H9 (cell line): ENCODE data around the gene COA5. TPM values are rescaled to one million over a fixed set of nuclear protein-coding genes. Genes with fewer than 3 reads are reported as not detected.

ENCODE experiments used
- DNase-seq: peaks from one replicate; pipeline ENCODE4 v3.0.0-alpha.2; 2017
- H2AFZ ChIP-seq: one replicate; pipeline ENCODE4 v1.6.1; 2013; ENCODE audit warnings: mild to moderate bottlenecking, low read length, control low read depth, moderate library complexity
- H2AK5ac ChIP-seq: 2 replicates; pipeline ENCODE4 v1.6.1; 2013; ENCODE audit warnings: low read length, control low read depth, mixed read lengths; ENCODE audit not compliant: insufficient read length
- H2BK120ac ChIP-seq: one replicate; pipeline ENCODE4 v1.6.1; 2013; ENCODE audit warnings: low read depth, mild to moderate bottlenecking, low read length, control low read depth, inconsistent platforms; ENCODE audit not compliant: poor library complexity, severe bottlenecking
- H2BK12ac ChIP-seq: 2 replicates; pipeline ENCODE4 v1.6.1; 2013; ENCODE audit warnings: low read length, control low read depth, mixed read lengths, low read depth; ENCODE audit not compliant: insufficient read length
- H2BK15ac ChIP-seq: 2 replicates; pipeline ENCODE4 v1.6.1; 2013; ENCODE audit warnings: low read depth, low read length, control low read depth
- H2BK20ac ChIP-seq: one replicate; pipeline ENCODE4 v1.6.1; 2013; ENCODE audit warnings: low read depth, mild to moderate bottlenecking, low read length, control low read depth, inconsistent platforms; ENCODE audit not compliant: poor library complexity, severe bottlenecking
- H2BK5ac ChIP-seq: 2 replicates; pipeline ENCODE4 v1.6.1; 2013; ENCODE audit warnings: low read length, control low read depth, mixed read lengths; ENCODE audit not compliant: insufficient read length
- H3K14ac ChIP-seq: 2 replicates; pipeline ENCODE4 v1.6.1; 2013; ENCODE audit warnings: low read length, control low read depth; ENCODE audit not compliant: insufficient read depth
- H3K18ac ChIP-seq: 2 replicates; pipeline ENCODE4 v1.6.1; 2013; ENCODE audit warnings: low read depth, mild to moderate bottlenecking, mixed read lengths, low read length, control low read depth; ENCODE audit not compliant: insufficient read length
- H3K23ac ChIP-seq: 2 replicates; pipeline ENCODE4 v1.6.1; 2013; ENCODE audit warnings: low read length, control low read depth, mixed read lengths, low read depth; ENCODE audit not compliant: insufficient read length
- H3K23me2 ChIP-seq: 2 replicates; pipeline ENCODE4 v1.6.1; 2013; ENCODE audit warnings: low read depth, mild to moderate bottlenecking, mixed read lengths, low read length, control low read depth; ENCODE audit not compliant: insufficient read length, poor library complexity, severe bottlenecking
- H3K27ac ChIP-seq: 2 replicates; pipeline ENCODE4 v1.5.1; 2013; ENCODE audit warnings: low read length, control low read depth, mixed read lengths, low read depth; ENCODE audit not compliant: insufficient read length
- H3K27me3 ChIP-seq: 2 replicates; pipeline ENCODE4 v1.6.1; 2013; ENCODE audit warnings: low read length, control low read depth, inconsistent platforms; ENCODE audit not compliant: insufficient read depth
- H3K4ac ChIP-seq: 2 replicates; pipeline ENCODE4 v1.6.1; 2013; ENCODE audit warnings: low read depth, mild to moderate bottlenecking, control low read depth, inconsistent platforms, low read length, moderate library complexity
- H3K4me1 ChIP-seq: 2 replicates; pipeline ENCODE4 v1.6.1; 2013; ENCODE audit warnings: low read length, control low read depth, inconsistent platforms; ENCODE audit not compliant: insufficient read depth
- H3K4me2 ChIP-seq: 2 replicates; pipeline ENCODE4 v1.6.1; 2013; ENCODE audit warnings: low read length, control low read depth, mixed read lengths; ENCODE audit not compliant: insufficient read length, insufficient read depth
- H3K56ac ChIP-seq: 2 replicates; pipeline ENCODE4 v1.6.1; 2013; ENCODE audit warnings: low read depth, mild to moderate bottlenecking, mixed read lengths, low read length, control low read depth; ENCODE audit not compliant: insufficient read length
- H3K79me1 ChIP-seq: 2 replicates; pipeline ENCODE4 v1.6.1; 2013; ENCODE audit warnings: low read depth, mild to moderate bottlenecking, moderate library complexity, low read length, control low read depth, inconsistent platforms; ENCODE audit not compliant: insufficient read depth, poor library complexity, severe bottlenecking
- H3K79me2 ChIP-seq: 2 replicates; pipeline ENCODE4 v1.6.1; 2013; ENCODE audit warnings: low read length, control low read depth, inconsistent platforms; ENCODE audit not compliant: insufficient read depth
- H3K9ac ChIP-seq: 2 replicates; pipeline ENCODE4 v1.6.1; 2013; ENCODE audit warnings: low read length, control low read depth, mixed read lengths; ENCODE audit not compliant: insufficient read length; ENCODE audit errors: extremely low read depth
- H3K9me3 ChIP-seq: one replicate; pipeline ENCODE4 v1.6.1; 2013; ENCODE audit warnings: low read depth, low read length, inconsistent platforms; ENCODE audit not compliant: control insufficient read depth
- H3T11ph ChIP-seq: one replicate; pipeline ENCODE4 v1.6.1; 2013; ENCODE audit warnings: mild to moderate bottlenecking, low read length, control low read depth, inconsistent platforms
- H4K20me1 ChIP-seq: one replicate; pipeline ENCODE4 v1.6.1; 2013; ENCODE audit not compliant: control insufficient read depth, insufficient read length, insufficient read depth
- H4K5ac ChIP-seq: 2 replicates; pipeline ENCODE4 v1.6.1; 2013; ENCODE audit warnings: low read depth, mild to moderate bottlenecking, mixed read lengths, low read length, control low read depth; ENCODE audit not compliant: insufficient read length
- H4K8ac ChIP-seq: replicated peaks from 2 replicates; pipeline ENCODE4 v1.6.1; 2013; ENCODE audit warnings: low read length, control low read depth, mixed read lengths, low read depth; ENCODE audit not compliant: insufficient read length
- H4K91ac ChIP-seq: 2 replicates; pipeline ENCODE4 v1.6.1; 2013; ENCODE audit warnings: low read depth, mild to moderate bottlenecking, moderate library complexity, mixed read lengths, low read length, control low read depth; ENCODE audit not compliant: insufficient read length
- H3K27ac Mint-ChIP-seq, 3 experiments: 2 replicates in 2 of 3; 3 replicates in 1 of 3; pipeline ENCODE4 v1.8.0; 2020 to 2021; ENCODE audit warnings: mixed read lengths in 3 of 3, mild to moderate bottlenecking in 1 of 3, moderate library complexity in 1 of 3
- H3K27me3 Mint-ChIP-seq: 2 replicates; pipeline ENCODE4 v1.8.0; 2021; ENCODE audit warnings: low read depth, mild to moderate bottlenecking, moderate library complexity, mixed read lengths
- H3K36me3 Mint-ChIP-seq, 3 experiments: 2 replicates in 2 of 3; 3 replicates in 1 of 3; pipeline ENCODE4 v1.8.0; 2020 to 2021; ENCODE audit warnings: low read depth in 3 of 3, mixed read lengths in 3 of 3; ENCODE audit not compliant: insufficient read depth in 1 of 3
- H3K4me1 Mint-ChIP-seq, 2 experiments: 2 replicates each; pipeline ENCODE4 v1.8.0; 2020; ENCODE audit warnings: mixed read lengths in 2 of 2
- H3K4me3 Mint-ChIP-seq, 2 experiments: 2 replicates in 1 of 2; 3 replicates in 1 of 2; pipeline ENCODE4 v1.8.0; 2020 to 2021; ENCODE audit warnings: mild to moderate bottlenecking in 2 of 2, mixed read lengths in 2 of 2, moderate library complexity in 1 of 2
- H3K9me3 Mint-ChIP-seq, 2 experiments: 2 replicates in 1 of 2; 3 replicates in 1 of 2; pipeline ENCODE4 v1.8.0; 2020; ENCODE audit warnings: mild to moderate bottlenecking in 2 of 2, mixed read lengths in 2 of 2, moderate library complexity in 1 of 2
- WGBS: extraction: QIAGEN DNeasy Blood & Tissue Kit; methylation state at CpG from one replicate; pipeline ENCODE4 v1.1.7; 2013; ENCODE audit warnings: missing lambda C conversion rate, low lambda C conversion rate, mixed read lengths; ENCODE audit not compliant: insufficient read length; ENCODE audit errors: extremely low coverage; 5-methylcytosine and 5-hydroxymethylcytosine counted together
- total RNA-seq: library from RNA; stranded (reverse); gene quantifications from 2 replicates; pipeline ENCODE4 v1.2.1, GENCODE V29; 2021
- TF ChIP-seq, protein P1 (sequence below): fragments of 200-600 bp; sonication (generic); conservative IDR thresholded peaks from 3 replicates; pipeline ENCODE4 v1.8.0; 2021; ENCODE audit warnings: antibody characterized with exemption, mild to moderate bottlenecking

The COA5 gene
- total RNA-seq, 1 experiment from 2014 or later, result 23.6 TPM

- H3K9me3 ChIP-seq, result no peaks in the 10 kb centered on the region
- no peak overlapping the region for H4K5ac ChIP-seq
- no peaks in the 10 kb centered on the region for H3K27me3 ChIP-seq
- no peak overlapping the region for H2BK120ac ChIP-seq
- no peak overlapping the region for H3K4ac ChIP-seq
- H3T11ph ChIP-seq, result no peak overlapping the region
- no peak overlapping the region for H3K4me3 Mint-ChIP-seq
- no peak overlapping the region for H2BK5ac ChIP-seq
- H2AK5ac ChIP-seq, result no peak overlapping the region
- no peaks in the 10 kb centered on the region for H4K20me1 ChIP-seq
- no peak overlapping the region for H3K18ac ChIP-seq
- H4K91ac ChIP-seq, result no peak overlapping the region
- H3K4me1 ChIP-seq, result no peaks in the 10 kb centered on the region
- DNase-seq, result no peak
- no peak overlapping the region for H2AFZ ChIP-seq
- no peak overlapping the region for H3K9ac ChIP-seq
- H2BK15ac ChIP-seq, result no peak overlapping the region
- no peaks in the 10 kb centered on the region for H3K27me3 Mint-ChIP-seq
- H2BK12ac ChIP-seq, result no peak overlapping the region
- no peaks in the 10 kb centered on the region for H3K9me3 Mint-ChIP-seq
- H3K79me1 ChIP-seq, result no peaks in the 10 kb centered on the region
- peak overlapping the region in 2 of 3 experiments; percentile 44 to 87; a peak in 3 of 7 replicates for H3K27ac Mint-ChIP-seq
- H3K56ac ChIP-seq, result no peak overlapping the region
- no peak overlapping the region for H4K8ac ChIP-seq
- no peak overlapping the region for H3K23ac ChIP-seq
- H3K4me2 ChIP-seq, result no peak overlapping the region
- TF ChIP-seq, protein P1, sequence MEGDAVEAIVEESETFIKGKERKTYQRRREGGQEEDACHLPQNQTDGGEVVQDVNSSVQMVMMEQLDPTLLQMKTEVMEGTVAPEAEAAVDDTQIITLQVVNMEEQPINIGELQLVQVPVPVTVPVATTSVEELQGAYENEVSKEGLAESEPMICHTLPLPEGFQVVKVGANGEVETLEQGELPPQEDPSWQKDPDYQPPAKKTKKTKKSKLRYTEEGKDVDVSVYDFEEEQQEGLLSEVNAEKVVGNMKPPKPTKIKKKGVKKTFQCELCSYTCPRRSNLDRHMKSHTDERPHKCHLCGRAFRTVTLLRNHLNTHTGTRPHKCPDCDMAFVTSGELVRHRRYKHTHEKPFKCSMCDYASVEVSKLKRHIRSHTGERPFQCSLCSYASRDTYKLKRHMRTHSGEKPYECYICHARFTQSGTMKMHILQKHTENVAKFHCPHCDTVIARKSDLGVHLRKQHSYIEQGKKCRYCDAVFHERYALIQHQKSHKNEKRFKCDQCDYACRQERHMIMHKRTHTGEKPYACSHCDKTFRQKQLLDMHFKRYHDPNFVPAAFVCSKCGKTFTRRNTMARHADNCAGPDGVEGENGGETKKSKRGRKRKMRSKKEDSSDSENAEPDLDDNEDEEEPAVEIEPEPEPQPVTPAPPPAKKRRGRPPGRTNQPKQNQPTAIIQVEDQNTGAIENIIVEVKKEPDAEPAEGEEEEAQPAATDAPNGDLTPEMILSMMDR, result no peak
- WGBS, result no CpG with 5 or more reads among the region's 22 CpGs
- no peak overlapping the region for H3K14ac ChIP-seq
- H3K36me3 Mint-ChIP-seq, result peaks cover 2 to 61% (median 35%) of the 10 kb centered on the region in 3 experiments; a peak in 6 of 7 replicates
- H3K27ac ChIP-seq, result no peak overlapping the region
- H3K23me2 ChIP-seq, result no peaks in the 10 kb centered on the region
- no peak overlapping the region for H2BK20ac ChIP-seq
- no peaks in the 10 kb centered on the region for H3K4me1 Mint-ChIP-seq
- no peaks in the 10 kb centered on the region for H3K79me2 ChIP-seq
Observed at GRCh38 chr2:98576666-98577312, 31.5 kb downstream of the COA5 start.
